Smooth muscle cell (in vitro differentiated cells): Measurements from ENCODE around the gene TACR2. TPM values are rescaled to one million over a fixed set of nuclear protein-coding genes. Genes with fewer than 3 reads are reported as not detected.
A peak's percentile ranks its signal among the peaks of the same experiment; 100 is the strongest.

Experiments used
- DNase-seq: peaks from one replicate; lab custom pipeline; 2025; ENCODE audit not compliant: unreplicated experiment; lab: John Stamatoyannopoulos, UW
- H2AFZ ChIP-seq: fragments of 200-600 bp; sonication (generic); 2 replicates; pipeline ENCODE4 v1.6.0; 2016; ENCODE audit warnings: antibody characterized with exemption, low read depth, mild to moderate bottlenecking
- H3F3A ChIP-seq: fragments of 200-600 bp; sonication (generic); 2 replicates; pipeline ENCODE4 v1.6.0; 2017; ENCODE audit warnings: antibody characterized with exemption, low read depth
- H3K27ac ChIP-seq: fragments of 200-600 bp; sonication (generic); 2 replicates; pipeline ENCODE4 v1.5.1; 2016; ENCODE audit warnings: low read depth, mild to moderate bottlenecking
- H3K27me3 ChIP-seq: fragments of 200-600 bp; sonication (generic); 2 replicates; pipeline ENCODE4 v1.6.1; 2016; ENCODE audit warnings: low read depth, mild to moderate bottlenecking
- H3K36me3 ChIP-seq: fragments of 200-600 bp; sonication (generic); 2 replicates; pipeline ENCODE4 v1.5.1; 2016; ENCODE audit warnings: low read depth
- H3K4me1 ChIP-seq: fragments of 200-600 bp; sonication (generic); 2 replicates; pipeline ENCODE4 v1.5.1; 2016; ENCODE audit warnings: low read depth
- H3K4me2 ChIP-seq: fragments of 200-600 bp; sonication (generic); 2 replicates; pipeline ENCODE4 v1.6.0; 2016; ENCODE audit warnings: mild to moderate bottlenecking
- H3K4me3 ChIP-seq: fragments of 200-600 bp; sonication (generic); 2 replicates; pipeline ENCODE4 v1.5.1; 2016; ENCODE audit warnings: mild to moderate bottlenecking
- H3K79me2 ChIP-seq: fragments of 200-600 bp; sonication (generic); 2 replicates; pipeline ENCODE4 v1.6.0; 2016; ENCODE audit warnings: low read depth, mild to moderate bottlenecking
- H3K9ac ChIP-seq: fragments of 200-600 bp; sonication (generic); 2 replicates; pipeline ENCODE4 v1.6.0; 2016; ENCODE audit warnings: low read depth
- H3K9me3 ChIP-seq: fragments of 200-600 bp; sonication (generic); replicated peaks from 2 replicates; pipeline ENCODE4 v1.5.1; 2016; ENCODE audit warnings: low read depth
- H4K20me1 ChIP-seq: fragments of 200-600 bp; sonication (generic); 2 replicates; pipeline ENCODE4 v1.6.0; 2016; ENCODE audit warnings: low read depth
- CTCF ChIP-seq: fragments of 200-600 bp; sonication (generic); IDR thresholded peaks from 2 replicates; pipeline ENCODE4 v1.5.1; 2017; ENCODE audit warnings: borderline replicate concordance, mild to moderate bottlenecking, antibody characterized with exemption; ENCODE audit not compliant: insufficient read depth, poor library complexity, severe bottlenecking
- WGBS: methylation state at CpG from one replicate; pipeline ENCODE4 v1.1.7; 2016; ENCODE audit warnings: low lambda C conversion rate; 5-methylcytosine and 5-hydroxymethylcytosine counted together
- polyA plus RNA-seq: library from polyadenylated mRNA; unstranded; fragments of >200 nt; fragmentation: Nextera tagmentation; extraction: Ambion mirVana; gene quantifications from 2 replicates; pipeline ENCODE4 v1.2.1, GENCODE V29; 2016
- total RNA-seq: library from RNA; depleted of rRNA; stranded (reverse); fragments of >200 nt; gene quantifications from 2 replicates; pipeline ENCODE4 v1.2.3, GENCODE V29; 2014

TACR2 gene
- total and polyA plus RNA-seq, 2 experiments from 2014 or later, result 0.13 TPM; not detected in 1

DNA sequence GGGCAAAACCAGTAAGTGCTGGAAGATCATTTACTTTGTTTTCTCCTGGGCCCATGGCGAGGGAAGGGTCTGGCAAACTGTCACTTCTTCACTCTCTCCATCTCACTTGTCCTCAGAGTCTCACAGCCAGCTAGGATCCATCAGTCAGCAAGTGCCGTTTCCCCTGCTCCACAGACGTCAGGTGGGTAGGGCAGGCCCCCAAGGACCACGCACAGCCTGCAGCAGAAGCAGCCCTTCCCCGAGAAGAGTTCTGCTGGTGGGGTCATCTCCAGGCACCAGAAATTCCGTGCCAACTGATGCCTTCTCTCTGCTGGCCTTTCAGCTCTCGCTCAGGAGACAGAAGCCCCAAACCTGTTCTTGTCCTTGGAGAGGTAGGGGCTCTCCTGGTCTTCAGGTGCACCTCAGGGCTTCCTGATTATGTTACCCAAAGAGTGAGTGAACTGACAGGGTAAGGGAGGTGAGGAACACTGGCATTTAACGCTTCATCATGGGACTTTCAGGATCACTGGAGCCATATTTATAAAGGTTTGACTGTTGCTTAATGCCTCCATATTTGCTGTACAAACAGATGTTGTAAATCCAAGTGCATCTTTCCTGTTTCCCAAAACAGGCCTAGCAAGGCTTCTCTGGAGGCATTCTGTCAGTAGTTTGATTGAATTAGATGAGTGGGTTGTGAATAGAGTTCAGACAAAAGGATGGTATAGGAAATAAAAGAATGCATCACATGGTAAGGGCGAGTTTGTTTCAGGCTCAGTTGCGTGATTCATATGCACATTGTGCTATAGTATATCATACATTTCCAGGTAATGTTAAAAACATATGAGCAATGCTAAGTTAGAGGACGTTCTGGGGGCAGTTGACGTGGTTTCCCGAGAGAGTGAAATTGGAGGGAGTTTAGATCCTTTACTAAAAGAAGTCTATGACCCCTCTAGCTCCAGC lies 20.9 kb upstream of the TACR2 start:
- Histone ChIP-seq H3K27ac (peak overlapping the region; percentile 85), H3K36me3 (no peaks in the 10 kb centered on the region), H3K9me3 (no peaks in the 10 kb centered on the region), H3K79me2 (no peaks in the 10 kb centered on the region), H3K9ac (peak overlapping the region; percentile 58), H3K4me1 (peaks cover 17% of the 10 kb centered on the region), H3K4me2 (peak overlapping the region; percentile 76), H3K4me3 (no peak overlapping the region), H4K20me1 (no peaks in the 10 kb centered on the region), H3F3A (peaks cover 9% of the 10 kb centered on the region), H2AFZ (no peak overlapping the region), H3K27me3 (no peaks in the 10 kb centered on the region)
- TF ChIP-seq CTCF, result no peak
- 89% methylated on average over 13 of the region's 13 CpGs for WGBS
- DNase-seq, result no peak

GRCh38 chr10:69435966-69436520 lies 19.3 kb upstream of the TACR2 start:
- DNase-seq, result no peak
- Histone ChIP-seq H3K9me3 (no peaks in the 10 kb centered on the region), H3K4me2 (no peak overlapping the region), H3K27me3 (no peaks in the 10 kb centered on the region), H3K4me1 (peaks cover 17% of the 10 kb centered on the region), H3K79me2 (no peaks in the 10 kb centered on the region), H3F3A (peaks cover 9% of the 10 kb centered on the region), H4K20me1 (no peaks in the 10 kb centered on the region), H3K27ac (no peak overlapping the region), H2AFZ (no peak overlapping the region), H3K36me3 (no peaks in the 10 kb centered on the region), H3K4me3 (no peak overlapping the region), H3K9ac (no peak overlapping the region)
- TF ChIP-seq CTCF, result no peak
- 96% methylated on average over 14 of the region's 14 CpGs for WGBS

- TF ChIP-seq CTCF, result no peak
- WGBS, result 98% methylated on average over 11 of the region's 11 CpGs
- H3K4me2 ChIP-seq, result no peak overlapping the region
Measured at GRCh38 chr10:69434926-69435325, 18.2 kb upstream of the TACR2 start.

More at GRCh38 chr10:69434926-69435325, 18.2 kb upstream of the TACR2 start:
- Histone ChIP-seq H3K9me3 (no peaks in the 10 kb centered on the region), H3K4me1 (peaks cover 16% of the 10 kb centered on the region), H3K27ac (no peak overlapping the region), H3K9ac (no peak overlapping the region), H3K79me2 (no peaks in the 10 kb centered on the region), H2AFZ (no peak overlapping the region), H4K20me1 (no peaks in the 10 kb centered on the region), H3F3A (peaks cover 9% of the 10 kb centered on the region), H3K27me3 (no peaks in the 10 kb centered on the region), H3K4me3 (no peak overlapping the region), H3K36me3 (no peaks in the 10 kb centered on the region)
- no peak for DNase-seq
